GM21529 (cell line): Measurements from ENCODE around the gene FCHO2.
"Not testable (repeated sequence)": the region's sequence is repeated elsewhere in the genome, so short reads cannot be mapped to it uniquely, and the experiment has no call there.

Experiments used
- ATAC-seq: cut with Tn5 transposase; IDR thresholded peaks from one replicate; pipeline ENCODE4 v1.9.1; 2021; ENCODE audit not compliant: unreplicated experiment

Gene FCHO2, protein sequence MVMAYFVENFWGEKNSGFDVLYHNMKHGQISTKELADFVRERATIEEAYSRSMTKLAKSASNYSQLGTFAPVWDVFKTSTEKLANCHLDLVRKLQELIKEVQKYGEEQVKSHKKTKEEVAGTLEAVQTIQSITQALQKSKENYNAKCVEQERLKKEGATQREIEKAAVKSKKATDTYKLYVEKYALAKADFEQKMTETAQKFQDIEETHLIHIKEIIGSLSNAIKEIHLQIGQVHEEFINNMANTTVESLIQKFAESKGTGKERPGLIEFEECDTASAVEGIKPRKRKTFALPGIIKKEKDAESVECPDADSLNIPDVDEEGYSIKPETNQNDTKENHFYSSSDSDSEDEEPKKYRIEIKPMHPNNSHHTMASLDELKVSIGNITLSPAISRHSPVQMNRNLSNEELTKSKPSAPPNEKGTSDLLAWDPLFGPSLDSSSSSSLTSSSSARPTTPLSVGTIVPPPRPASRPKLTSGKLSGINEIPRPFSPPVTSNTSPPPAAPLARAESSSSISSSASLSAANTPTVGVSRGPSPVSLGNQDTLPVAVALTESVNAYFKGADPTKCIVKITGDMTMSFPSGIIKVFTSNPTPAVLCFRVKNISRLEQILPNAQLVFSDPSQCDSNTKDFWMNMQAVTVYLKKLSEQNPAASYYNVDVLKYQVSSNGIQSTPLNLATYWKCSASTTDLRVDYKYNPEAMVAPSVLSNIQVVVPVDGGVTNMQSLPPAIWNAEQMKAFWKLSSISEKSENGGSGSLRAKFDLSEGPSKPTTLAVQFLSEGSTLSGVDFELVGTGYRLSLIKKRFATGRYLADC

DNA sequence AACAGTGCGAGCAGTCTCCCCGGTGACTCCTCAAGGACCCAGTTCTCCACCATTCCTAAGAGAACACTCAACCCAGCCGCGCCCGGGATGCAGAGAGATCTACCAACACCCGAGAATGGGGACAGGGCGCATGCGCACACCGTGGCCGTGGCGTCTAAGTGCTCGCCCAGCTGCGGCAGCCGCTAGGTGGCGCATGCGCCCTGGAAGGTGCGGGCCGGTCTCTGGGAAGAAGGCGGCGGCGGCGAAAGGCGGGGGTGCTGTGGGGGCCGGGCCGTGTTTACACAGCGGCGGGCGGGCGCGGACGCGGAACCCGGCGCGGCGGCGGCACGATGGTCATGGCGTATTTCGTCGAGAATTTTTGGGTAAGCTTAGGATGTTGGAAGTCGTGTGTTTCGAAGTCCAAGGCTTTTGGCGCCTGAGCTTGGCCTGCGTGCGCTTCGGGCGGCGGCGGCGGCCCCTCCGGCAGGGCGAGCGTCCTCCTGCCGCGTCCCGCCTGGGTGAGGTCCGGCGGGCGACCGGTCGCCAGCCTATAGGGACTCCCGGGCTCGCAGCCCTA lies at the start of gene FCHO2:
TSS of gene FCHO2 (plus strand) at position 274 of the 556 bp plus-strand sequence. CDS start at position 330, 56 bp downstream.
- peak; percentile 93 for ATAC-seq

DNA sequence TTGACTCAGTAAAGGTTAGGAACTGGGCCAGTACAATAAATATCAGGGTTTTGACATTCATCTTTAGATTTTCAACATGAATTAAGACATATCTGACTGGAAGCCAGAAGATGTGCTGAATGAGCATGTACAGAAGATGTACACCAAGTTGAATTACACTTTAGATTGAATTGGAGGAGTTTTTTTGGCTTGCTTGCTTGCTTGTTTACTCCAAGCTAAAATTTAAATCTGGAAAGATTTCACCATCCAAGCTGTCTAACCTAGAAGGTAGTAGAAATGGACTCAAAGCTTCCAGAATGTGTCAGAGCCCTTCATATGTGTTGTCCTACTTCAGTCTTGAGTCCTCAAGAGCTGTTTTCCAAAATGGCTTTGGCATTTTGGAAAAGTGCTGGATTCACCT lies 49.0 kb upstream of the FCHO2 start:
- no peak for ATAC-seq

GRCh38 chr5:72908664-72909063 lies 47.2 kb upstream of the FCHO2 start:
- no peak for ATAC-seq

DNA sequence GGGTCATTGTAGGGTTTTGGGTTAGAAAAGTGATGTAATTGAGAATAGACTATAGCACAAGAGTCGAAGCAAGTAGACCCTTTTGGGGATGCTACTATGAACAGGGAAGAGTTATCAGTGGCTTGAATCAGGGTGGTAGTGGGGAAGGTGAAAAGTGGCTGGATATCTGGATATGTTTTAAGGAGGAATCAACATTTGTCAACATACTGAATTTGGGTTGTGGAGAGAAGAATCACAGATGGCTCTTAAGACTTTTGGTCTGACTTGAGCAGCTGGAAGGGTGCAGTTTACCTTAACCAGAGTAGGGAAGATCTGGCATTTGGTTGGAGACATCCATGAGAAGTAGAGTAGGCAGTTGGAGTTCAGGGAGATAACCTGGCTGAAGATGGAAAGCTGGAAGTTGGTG lies 38.5 kb upstream of the FCHO2 start:
- no peak for ATAC-seq

- ATAC-seq: no peak
These were observed 34.9 kb upstream of the FCHO2 start for GRCh38 chr5:72920690-72921502.

- no peak for ATAC-seq
These were observed 34.0 kb upstream of the FCHO2 start for GRCh38 chr5:72921886-72922285.

- no peak for ATAC-seq
These were observed 33.4 kb upstream of the FCHO2 start for GRCh38 chr5:72922422-72922821.

GRCh38 chr5:72925336-72926010 lies 30.4 kb upstream of the FCHO2 start:
- ATAC-seq: no peak

GRCh38 chr5:72932686-72933085 lies 23.2 kb upstream of the FCHO2 start:
- not testable (repeated sequence) for ATAC-seq

GRCh38 chr5:72934953-72935725 lies 20.7 kb upstream of the FCHO2 start:
- not testable (repeated sequence) for ATAC-seq

DNA sequence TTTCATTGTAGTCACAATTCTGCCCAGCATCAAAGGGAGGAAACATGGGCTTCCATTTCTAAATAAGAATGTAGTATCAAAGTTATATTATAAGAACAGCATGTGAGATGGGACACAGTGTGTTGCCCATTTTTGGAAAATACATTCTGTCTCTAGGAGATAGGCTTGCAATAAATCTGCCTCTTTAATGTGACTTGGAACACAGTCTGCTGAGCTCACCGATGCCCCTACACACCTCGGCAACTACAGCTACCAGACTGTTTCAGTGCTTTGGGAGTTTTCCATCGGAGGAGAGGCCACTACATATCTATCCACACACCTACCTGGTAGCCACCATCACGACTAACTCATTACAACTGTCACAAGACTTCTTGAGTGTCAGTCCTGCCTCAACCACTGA lies 18.9 kb upstream of the FCHO2 start:
- ATAC-seq: no peak

DNA sequence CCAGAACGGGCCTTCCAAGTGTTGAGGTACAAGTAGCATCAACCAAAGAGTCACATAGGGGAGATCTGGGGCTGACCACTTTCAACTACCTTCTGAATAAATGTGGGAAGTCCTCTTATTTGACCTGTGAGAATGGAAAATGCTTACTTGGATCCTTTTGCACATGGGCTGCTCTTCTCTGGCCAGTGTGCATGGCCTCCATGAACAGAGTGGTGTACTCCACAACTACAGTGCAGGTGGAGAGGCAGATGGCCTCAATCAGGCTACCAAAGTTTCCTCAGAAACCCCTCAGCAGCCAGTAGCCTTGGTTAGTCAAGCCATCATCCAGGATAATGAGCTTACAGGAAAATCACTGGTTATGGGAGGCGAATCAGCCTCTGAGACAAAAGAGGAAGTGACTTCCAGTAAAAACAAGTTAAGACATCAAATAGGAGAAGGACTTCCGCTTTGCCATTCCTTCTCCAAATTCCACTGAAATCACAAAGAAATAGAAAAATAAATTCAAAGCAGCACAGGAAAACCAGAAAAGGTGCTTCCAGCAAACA lies 18.3 kb upstream of the FCHO2 start:
- ATAC-seq: no peak

DNA sequence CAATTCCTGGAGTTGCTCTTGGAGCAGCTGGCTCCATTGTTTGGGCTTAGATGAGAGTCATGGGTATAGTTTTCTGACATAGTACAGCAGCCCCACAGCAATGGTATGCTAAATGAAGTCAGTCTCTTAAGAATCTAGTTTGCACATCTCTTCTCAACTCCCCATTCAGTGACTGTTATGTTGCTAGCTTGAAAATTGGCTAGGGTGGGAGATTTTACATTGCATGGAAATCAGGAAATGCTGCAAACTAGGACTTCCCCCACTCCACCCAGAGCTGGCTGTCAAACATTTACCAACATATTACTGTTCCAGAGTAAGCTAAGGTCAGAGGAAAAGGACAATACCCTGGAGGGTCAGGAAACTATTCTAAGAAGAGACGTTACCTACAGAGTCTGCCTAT lies 17.6 kb upstream of the FCHO2 start:
- ATAC-seq: no peak

DNA sequence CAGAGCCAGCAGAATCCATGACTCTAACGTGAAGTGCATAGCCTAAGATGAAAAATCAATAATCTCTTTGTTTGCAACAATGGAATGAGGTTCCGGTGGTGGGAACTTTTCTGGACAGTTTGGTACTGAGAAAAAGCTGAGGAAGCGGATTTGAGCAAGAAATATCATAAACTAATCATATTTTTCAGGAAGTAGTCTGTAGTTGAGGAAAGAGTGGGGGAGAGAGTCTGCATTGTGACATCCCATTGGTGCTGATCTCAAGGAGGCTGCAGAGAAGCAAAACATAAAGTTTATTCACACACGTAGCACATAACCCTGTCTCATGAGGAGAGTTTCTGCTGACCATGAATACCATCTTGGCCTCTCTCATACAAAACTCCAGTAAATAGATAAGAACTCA lies 15.8 kb upstream of the FCHO2 start:
- no peak for ATAC-seq

DNA sequence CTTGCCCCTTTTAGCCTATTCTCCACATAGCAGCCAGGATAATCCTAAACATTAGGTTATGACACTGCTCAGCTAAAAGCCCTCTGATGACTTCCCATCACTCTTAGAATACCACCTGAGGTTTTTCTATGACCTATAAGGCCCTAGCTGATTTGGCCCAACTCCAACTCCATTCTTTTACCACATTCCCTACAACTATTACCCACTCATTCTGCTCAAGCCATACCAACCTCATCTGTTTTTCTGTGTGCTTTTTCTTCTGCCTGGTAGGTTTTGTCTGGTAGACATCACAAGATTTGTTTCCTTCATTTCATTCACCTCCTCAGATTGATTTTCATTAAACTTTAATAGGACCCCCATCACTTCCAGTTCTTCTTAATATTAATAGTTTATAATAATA lies 12.5 kb upstream of the FCHO2 start:
- no peak for ATAC-seq

DNA sequence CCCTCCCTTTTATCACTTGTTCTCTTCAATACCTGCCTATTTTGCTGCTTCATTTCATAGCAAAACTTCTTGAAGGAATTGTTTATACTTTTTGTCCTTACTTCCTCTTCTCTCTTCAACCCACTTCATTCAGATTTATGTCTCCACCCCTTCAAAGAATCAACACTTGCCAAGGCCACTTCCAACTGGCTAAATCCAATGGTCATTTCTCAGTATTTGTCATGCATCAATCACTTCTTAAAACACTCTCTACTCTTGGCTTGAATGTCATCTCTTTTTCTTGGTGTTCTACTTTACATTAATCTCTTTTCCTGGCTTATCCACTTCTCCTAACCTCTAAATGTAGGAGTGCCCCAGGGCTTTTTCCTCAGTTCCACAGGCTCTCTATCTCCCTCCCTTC lies 8.3 kb upstream of the FCHO2 start:
- no peak for ATAC-seq

GRCh38 chr5:72949481-72949880 lies 6.4 kb upstream of the FCHO2 start:
- ATAC-seq: no peak

- ATAC-seq: no peak
These were observed 4.0 kb upstream of the FCHO2 start for GRCh38 chr5:72951671-72952468.

- ATAC-seq: no peak
These were observed 1.5 kb upstream of the FCHO2 start for GRCh38 chr5:72954389-72954788.
